T-helper 2 cell (primary cell): ENCODE measurements around the gene ARG1.

Source experiments
- DNase-seq, 5 experiments: peaks; one replicate each; pipeline versions ENCODE4 v3.0.0 to v3.0.0-alpha.2; 2012 to 2022

Gene ARG1

GRCh38 chr6:131586543-131586942 lies 13.5 kb downstream of the ARG1 start:
- DNase-seq = no peak

- no peak for DNase-seq
Observed at GRCh38 chr6:131587909-131588308, 14.9 kb downstream of the ARG1 start.

- DNase-seq = no peak
Observed at GRCh38 chr6:131588643-131589042, 15.6 kb downstream of the ARG1 start.

- DNase-seq = no peak
Observed at GRCh38 chr6:131592935-131593334, 19.9 kb downstream of the ARG1 start.

GRCh38 chr6:131594074-131594473 lies 21.0 kb downstream of the ARG1 start:
- no peak for DNase-seq

GRCh38 chr6:131597446-131597845 lies 24.4 kb downstream of the ARG1 start:
- DNase-seq = peak in 1 of 5 experiments; percentile 19

GRCh38 chr6:131600716-131601115 lies 27.7 kb downstream of the ARG1 start:
- DNase-seq = no peak

GRCh38 chr6:131602781-131603312 lies 29.8 kb downstream of the ARG1 start:
- DNase-seq = no peak

GRCh38 chr6:131613296-131613925 lies 40.4 kb downstream of the ARG1 start:
- DNase-seq = no peak

- DNase-seq = peak in 1 of 5 experiments; percentile 35
Observed at GRCh38 chr6:131615275-131615674, 42.2 kb downstream of the ARG1 start.

GRCh38 chr6:131627724-131628682 lies 55.0 kb downstream of the ARG1 start, which contains the start of gene MED23:
Gene MED23 (minus strand): TSS chr6:131628242. CDS start chr6:131628049, 193 bp downstream.
- DNase-seq = peak; percentile 87 to 96 (median 91)

GRCh38 chr6:131628726-131629125 lies 55.7 kb downstream of the ARG1 start:
- peak in 1 of 5 experiments; percentile 72 for DNase-seq

- DNase-seq = peak in 1 of 5 experiments; percentile 56
Observed at GRCh38 chr6:131629651-131630050, 56.6 kb downstream of the ARG1 start.

- DNase-seq = no peak
Observed at GRCh38 chr6:131631625-131632289, 58.7 kb downstream of the ARG1 start.
